Posterior vena cava (tissue), 2 donors: ENCODE measurements around the gene EXOC4. TPM values are rescaled to one million over a fixed set of nuclear protein-coding genes. Genes with fewer than 3 reads are reported as not detected.
"Not testable (repeated sequence)": the region's sequence is repeated elsewhere in the genome, so short reads cannot be mapped to it uniquely, and the experiment has no call there.

Source experiments
- DNase-seq: peaks from one replicate; pipeline ENCODE4 v3.0.0-alpha.2; 2020; ENCODE audit warnings: low spot score
- intact Hi-C, 2 donors: fragments of 100-400 bp; cut with DNase I; formaldehyde crosslinking; loops; one replicate each; pipeline versions ENCODE4 v1.14.1 to v1.14.2; 2022 to 2023
- total RNA-seq, 2 donors: library from RNA; stranded (reverse); fragmentation: NEBNext Ultra II Directional; extraction: Animal tissue kit (Norgen Biotek cat#: 25700); gene quantifications; one replicate each; pipeline ENCODE4 v1.2.1, GENCODE V29; 2021
- donor health status: DM: yes; HTN: yes; CAD: no.
- donor health status: DM: yes; HTN: yes; CAD: no.

Gene EXOC4
- total RNA-seq, 2 donors from 2014 or later = 66.0 to 70.6 TPM

GRCh38 chr7:133629701-133630100 lies 376.8 kb downstream of the EXOC4 start:
- intact Hi-C loops = no loop called here
- no peak for DNase-seq

GRCh38 chr7:133633055-133633454 lies 380.2 kb downstream of the EXOC4 start:
- no peak for DNase-seq
- intact Hi-C loops = no loop called here

- DNase-seq = no peak
- intact Hi-C loops = no loop called here
Measured at GRCh38 chr7:133635541-133635940, 382.7 kb downstream of the EXOC4 start.

GRCh38 chr7:133638857-133639256 lies 386.0 kb downstream of the EXOC4 start:
- intact Hi-C loops = no loop called here
- DNase-seq = no peak

GRCh38 chr7:133641436-133641835 lies 388.6 kb downstream of the EXOC4 start:
- intact Hi-C loops = no loop called here
- no peak for DNase-seq

GRCh38 chr7:133642907-133643306 lies 390.0 kb downstream of the EXOC4 start:
- intact Hi-C loops = no loop called here
- no peak for DNase-seq

GRCh38 chr7:133643652-133644051 lies 390.8 kb downstream of the EXOC4 start:
- intact Hi-C loops, DNase-seq: not testable (repeated sequence)

GRCh38 chr7:133645884-133646391 lies 393.1 kb downstream of the EXOC4 start:
- DNase-seq = no peak
- intact Hi-C loops = no loop called here

GRCh38 chr7:133646472-133647315 lies 393.8 kb downstream of the EXOC4 start:
- DNase-seq = no peak
- intact Hi-C loops = no loop called here

GRCh38 chr7:133649593-133649992 lies 396.7 kb downstream of the EXOC4 start:
- intact Hi-C loops = no loop called here

GRCh38 chr7:133650069-133650468 lies 397.2 kb downstream of the EXOC4 start:
- DNase-seq = no peak
- intact Hi-C loops = no loop called here

More at GRCh38 chr7:133649593-133649992, 396.7 kb downstream of the EXOC4 start:
- DNase-seq = no peak

- intact Hi-C loops = no loop called here
- DNase-seq = no peak
Measured at GRCh38 chr7:133650487-133651300, 397.8 kb downstream of the EXOC4 start.

GRCh38 chr7:133652547-133652946 lies 399.7 kb downstream of the EXOC4 start:
- intact Hi-C loops = no loop called here

GRCh38 chr7:133654547-133654946 lies 401.7 kb downstream of the EXOC4 start:
- intact Hi-C loops = no loop called here
- no peak for DNase-seq

More at GRCh38 chr7:133652547-133652946, 399.7 kb downstream of the EXOC4 start:
- no peak for DNase-seq

GRCh38 chr7:133662276-133662675 lies 409.4 kb downstream of the EXOC4 start:
- intact Hi-C loops = no loop called here
- DNase-seq = no peak

- intact Hi-C loops = no loop called here
- DNase-seq = no peak
Measured at GRCh38 chr7:133662830-133663229, 410.0 kb downstream of the EXOC4 start.

- intact Hi-C loops = no loop called here
- DNase-seq = no peak
Measured at GRCh38 chr7:133664528-133664927, 411.6 kb downstream of the EXOC4 start.

GRCh38 chr7:133668296-133669060 lies 415.6 kb downstream of the EXOC4 start:
- intact Hi-C loops = no loop called here

GRCh38 chr7:133669061-133669455 lies 416.2 kb downstream of the EXOC4 start:
- intact Hi-C loops = no loop called here
- no peak for DNase-seq

More at GRCh38 chr7:133668296-133669060, 415.6 kb downstream of the EXOC4 start:
- no peak for DNase-seq
